ENCODE data around the gene PHC3.
"Not testable (repeated sequence)": the region's sequence is repeated elsewhere in the genome, so short reads cannot be mapped to it uniquely, and the experiment has no call there.

Gene PHC3

GRCh38 chr3:170206164-170206762 is 24.7 kb upstream of the PHC3 start:
- not testable (repeated sequence) for H3K4me3 ChIP-seq (ENCODE audit: low read depth in 1 of 2, low read length in 2 of 2); H3K27me3 ChIP-seq (ENCODE audit: low read depth, low read length); H3K4me1 ChIP-seq (ENCODE audit: control insufficient read depth in 1 of 2, insufficient read depth in 2 of 2, low read length in 2 of 2); H3K9me3 ChIP-seq (ENCODE audit: control insufficient read depth in 1 of 2, low read length in 2 of 2); H3K27ac ChIP-seq (ENCODE audit: low read length); H3K36me3 ChIP-seq (ENCODE audit: control insufficient read depth in 1 of 2, insufficient read depth in 2 of 2, low read length in 2 of 2)

- H3K4me3 ChIP-seq (ENCODE audit: low read depth in 1 of 2, low read length in 2 of 2) = no peak overlapping the region
- no peaks in the 10 kb centered on the region for H3K9me3 ChIP-seq (ENCODE audit: control insufficient read depth in 1 of 2, low read length in 2 of 2)
- H3K27me3 ChIP-seq (ENCODE audit: low read depth, low read length) = no peaks in the 10 kb centered on the region
- H3K27ac ChIP-seq (ENCODE audit: low read length) = no peak overlapping the region
- no peaks in the 10 kb centered on the region for H3K36me3 ChIP-seq (ENCODE audit: control insufficient read depth in 1 of 2, insufficient read depth in 2 of 2, low read length in 2 of 2)
- no peaks in the 10 kb centered on the region for H3K4me1 ChIP-seq (ENCODE audit: control insufficient read depth in 1 of 2, insufficient read depth in 2 of 2, low read length in 2 of 2)
Observed at GRCh38 chr3:170205302-170205701, 23.8 kb upstream of the PHC3 start.

GRCh38 chr3:170204509-170204908 is 23.0 kb upstream of the PHC3 start:
- Histone ChIP-seq H3K9me3 (ENCODE audit: control insufficient read depth in 1 of 2, low read length in 2 of 2) (no peaks in the 10 kb centered on the region), H3K4me3 (ENCODE audit: low read depth in 1 of 2, low read length in 2 of 2) (no peak overlapping the region), H3K27ac (ENCODE audit: low read length) (no peak overlapping the region), H3K27me3 (ENCODE audit: low read depth, low read length) (no peaks in the 10 kb centered on the region), H3K36me3 (ENCODE audit: control insufficient read depth in 1 of 2, insufficient read depth in 2 of 2, low read length in 2 of 2) (no peaks in the 10 kb centered on the region), H3K4me1 (ENCODE audit: control insufficient read depth in 1 of 2, insufficient read depth in 2 of 2, low read length in 2 of 2) (no peaks in the 10 kb centered on the region)

- no peaks in the 10 kb centered on the region for H3K27me3 ChIP-seq (ENCODE audit: low read depth, low read length)
- no peaks in the 10 kb centered on the region for H3K36me3 ChIP-seq (ENCODE audit: control insufficient read depth in 1 of 2, insufficient read depth in 2 of 2, low read length in 2 of 2)
- H3K27ac ChIP-seq (ENCODE audit: low read length) = no peak overlapping the region
- H3K4me1 ChIP-seq (ENCODE audit: control insufficient read depth in 1 of 2, insufficient read depth in 2 of 2, low read length in 2 of 2) = no peaks in the 10 kb centered on the region
- H3K4me3 ChIP-seq (ENCODE audit: low read depth in 1 of 2, low read length in 2 of 2) = no peak overlapping the region
- no peaks in the 10 kb centered on the region for H3K9me3 ChIP-seq (ENCODE audit: control insufficient read depth in 1 of 2, low read length in 2 of 2)
Observed at GRCh38 chr3:170204023-170204472, 22.5 kb upstream of the PHC3 start.

- Histone ChIP-seq H3K4me1 (ENCODE audit: control insufficient read depth in 1 of 2, insufficient read depth in 2 of 2, low read length in 2 of 2) (no peaks in the 10 kb centered on the region), H3K27me3 (ENCODE audit: low read depth, low read length) (no peaks in the 10 kb centered on the region), H3K27ac (ENCODE audit: low read length) (no peak overlapping the region), H3K9me3 (ENCODE audit: control insufficient read depth in 1 of 2, low read length in 2 of 2) (no peaks in the 10 kb centered on the region), H3K36me3 (ENCODE audit: control insufficient read depth in 1 of 2, insufficient read depth in 2 of 2, low read length in 2 of 2) (no peaks in the 10 kb centered on the region), H3K4me3 (ENCODE audit: low read depth in 1 of 2, low read length in 2 of 2) (no peak overlapping the region)
Observed at GRCh38 chr3:170203457-170203856, 21.9 kb upstream of the PHC3 start.

GRCh38 chr3:170201527-170201926 is 20.0 kb upstream of the PHC3 start:
- Histone ChIP-seq H3K9me3 (ENCODE audit: control insufficient read depth in 1 of 2, low read length in 2 of 2) (no peaks in the 10 kb centered on the region), H3K27ac (ENCODE audit: low read length) (no peak overlapping the region), H3K36me3 (ENCODE audit: control insufficient read depth in 1 of 2, insufficient read depth in 2 of 2, low read length in 2 of 2) (no peaks in the 10 kb centered on the region), H3K4me3 (ENCODE audit: low read depth in 1 of 2, low read length in 2 of 2) (no peak overlapping the region), H3K4me1 (ENCODE audit: control insufficient read depth in 1 of 2, insufficient read depth in 2 of 2, low read length in 2 of 2) (no peaks in the 10 kb centered on the region), H3K27me3 (ENCODE audit: low read depth, low read length) (no peaks in the 10 kb centered on the region)

- Histone ChIP-seq H3K9me3 (ENCODE audit: control insufficient read depth in 1 of 2, low read length in 2 of 2) (no peaks in the 10 kb centered on the region), H3K27ac (ENCODE audit: low read length) (no peak overlapping the region), H3K4me1 (ENCODE audit: control insufficient read depth in 1 of 2, insufficient read depth in 2 of 2, low read length in 2 of 2) (no peaks in the 10 kb centered on the region), H3K36me3 (ENCODE audit: control insufficient read depth in 1 of 2, insufficient read depth in 2 of 2, low read length in 2 of 2) (no peaks in the 10 kb centered on the region), H3K4me3 (ENCODE audit: low read depth in 1 of 2, low read length in 2 of 2) (no peak overlapping the region), H3K27me3 (ENCODE audit: low read depth, low read length) (no peaks in the 10 kb centered on the region)
Observed at GRCh38 chr3:170200987-170201386, 19.5 kb upstream of the PHC3 start.

GRCh38 chr3:170196833-170197232 is 15.3 kb upstream of the PHC3 start:
- Histone ChIP-seq H3K4me3 (ENCODE audit: low read depth in 1 of 2, low read length in 2 of 2) (no peak overlapping the region), H3K36me3 (ENCODE audit: control insufficient read depth in 1 of 2, insufficient read depth in 2 of 2, low read length in 2 of 2) (no peaks in the 10 kb centered on the region), H3K27ac (ENCODE audit: low read length) (no peak overlapping the region)

GRCh38 chr3:170195759-170196158 is 14.2 kb upstream of the PHC3 start:
- H3K4me1 ChIP-seq (ENCODE audit: control insufficient read depth in 1 of 2, insufficient read depth in 2 of 2, low read length in 2 of 2); H3K27me3 ChIP-seq (ENCODE audit: low read depth, low read length): not testable (repeated sequence)

More at GRCh38 chr3:170196833-170197232, 15.3 kb upstream of the PHC3 start:
- no peaks in the 10 kb centered on the region for H3K4me1 ChIP-seq (ENCODE audit: control insufficient read depth in 1 of 2, insufficient read depth in 2 of 2, low read length in 2 of 2)
- no peaks in the 10 kb centered on the region for H3K27me3 ChIP-seq (ENCODE audit: low read depth, low read length)
- no peaks in the 10 kb centered on the region for H3K9me3 ChIP-seq (ENCODE audit: control insufficient read depth in 1 of 2, low read length in 2 of 2)

GRCh38 chr3:170189398-170190256 is 8.1 kb upstream of the PHC3 start:
- H3K4me1 ChIP-seq (ENCODE audit: control insufficient read depth in 1 of 2, insufficient read depth in 2 of 2, low read length in 2 of 2) = peaks cover 0 to 4% of the 10 kb centered on the region in 2 donors
- H3K36me3 ChIP-seq (ENCODE audit: control insufficient read depth in 1 of 2, insufficient read depth in 2 of 2, low read length in 2 of 2) = no peaks in the 10 kb centered on the region
- H3K27me3 ChIP-seq (ENCODE audit: low read depth, low read length) = no peaks in the 10 kb centered on the region
- H3K4me3 ChIP-seq (ENCODE audit: low read depth in 1 of 2, low read length in 2 of 2) = no peak overlapping the region
- no peaks in the 10 kb centered on the region for H3K9me3 ChIP-seq (ENCODE audit: control insufficient read depth in 1 of 2, low read length in 2 of 2)
- H3K27ac ChIP-seq (ENCODE audit: low read length) = no peak overlapping the region

More at GRCh38 chr3:170195759-170196158, 14.2 kb upstream of the PHC3 start:
- H3K9me3 ChIP-seq (ENCODE audit: control insufficient read depth in 1 of 2, low read length in 2 of 2); H3K27ac ChIP-seq (ENCODE audit: low read length); H3K4me3 ChIP-seq (ENCODE audit: low read depth in 1 of 2, low read length in 2 of 2); H3K36me3 ChIP-seq (ENCODE audit: control insufficient read depth in 1 of 2, insufficient read depth in 2 of 2, low read length in 2 of 2): not testable (repeated sequence)

- Histone ChIP-seq H3K27ac (ENCODE audit: low read length) (peak overlapping the region; percentile 95), H3K4me1 (ENCODE audit: control insufficient read depth in 1 of 2, insufficient read depth in 2 of 2, low read length in 2 of 2) (peaks cover 5 to 24% of the 10 kb centered on the region in 2 donors), H3K27me3 (ENCODE audit: low read depth, low read length) (no peaks in the 10 kb centered on the region), H3K9me3 (ENCODE audit: control insufficient read depth in 1 of 2, low read length in 2 of 2) (no peaks in the 10 kb centered on the region), H3K4me3 (ENCODE audit: low read depth in 1 of 2, low read length in 2 of 2) (peak overlapping the region; percentile 85 to 95), H3K36me3 (ENCODE audit: control insufficient read depth in 1 of 2, insufficient read depth in 2 of 2, low read length in 2 of 2) (peaks cover 9 to 16% of the 10 kb centered on the region in 2 donors)
Observed at GRCh38 chr3:170180079-170180907, 1.2 kb downstream of the PHC3 start.

Data from muscle layer of duodenum (tissue), 2 donors.